Lower leg skin (tissue), 4 donors: ENCODE results near the gene TRIM44. TPM values are rescaled to one million over a fixed set of nuclear protein-coding genes. Genes with fewer than 3 reads are reported as not detected.

Experiments used
- DNase-seq, 2 donors: peaks; one replicate each; pipeline ENCODE4 v3.0.0-alpha.2; 2019; ENCODE audit warnings: low spot score in 2 of 2
- H3K4me3 ChIP-seq: fragments of 200-600 bp; sonication (generic); 2 replicates; pipeline ENCODE4 v1.5.1; 2017; ENCODE audit warnings: mild to moderate bottlenecking, low read depth; ENCODE audit not compliant: poor library complexity, severe bottlenecking
- CTCF ChIP-seq, 3 donors: fragments of 450-650 bp; IDR thresholded peaks; one replicate each; pipeline ENCODE4 v1.5.1; 2016; ENCODE audit warnings: antibody characterized with exemption in 3 of 3, mild to moderate bottlenecking in 3 of 3, moderate library complexity in 2 of 3
- POLR2A ChIP-seq, 2 donors: fragments of 450-650 bp; IDR thresholded peaks; one replicate each; pipeline ENCODE4 v1.6.1; 2016 to 2017; ENCODE audit warnings: antibody characterized with exemption in 2 of 2, mild to moderate bottlenecking in 1 of 2, moderate library complexity in 1 of 2
- WGBS, 2 donors: methylation state at CpG; one replicate each; pipeline ENCODE4 v1.1.5; 2018; 5-methylcytosine and 5-hydroxymethylcytosine counted together
- intact Hi-C: fragments of 100-400 bp; cut with DNase I; formaldehyde crosslinking; loops from one replicate; pipeline ENCODE4 v1.15.0; 2023; ENCODE audit warnings: low total_unique reads
- total RNA-seq, 4 donors: library from RNA; depleted of rRNA; stranded (reverse); fragments of >200 nt; gene quantifications; one replicate each; pipeline ENCODE4 v1.1.0, GENCODE V29; 2016

The TRIM44 gene
- total RNA-seq, 4 donors from 2014 or later = 9.6 to 29.3 (median 23.8) TPM

DNA sequence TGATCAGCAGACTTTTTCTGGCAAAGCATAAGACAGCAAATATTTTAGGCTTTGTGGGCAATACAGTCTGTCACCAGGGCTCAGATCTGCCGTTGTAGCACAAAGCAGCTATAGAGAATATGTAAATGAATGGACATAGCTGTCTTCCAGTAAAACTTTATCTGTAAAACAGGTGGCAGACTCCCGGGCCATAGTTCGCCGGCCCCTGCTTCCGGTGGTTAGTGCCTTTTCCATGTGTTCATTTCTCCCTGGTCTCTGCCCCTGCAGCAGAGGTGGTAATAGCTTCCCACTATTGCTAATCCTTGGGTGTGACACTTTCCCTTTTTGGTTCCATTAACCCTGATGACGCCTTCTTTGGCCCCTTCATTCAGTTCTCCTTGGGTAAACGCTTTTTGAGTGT lies 187.6 kb downstream of the TRIM44 start:
- no peak overlapping the region for H3K4me3 ChIP-seq
- intact Hi-C loops = no loop called here
- no peak for TF ChIP-seq CTCF (IDR thresholded peaks at IDR 0.05)
- no peak for TF ChIP-seq POLR2A (IDR thresholded peaks at IDR 0.05)
- DNase-seq = no peak
- WGBS, 2 donors = 89 to 90% methylated on average over 7 of the region's 7 CpGs

DNA sequence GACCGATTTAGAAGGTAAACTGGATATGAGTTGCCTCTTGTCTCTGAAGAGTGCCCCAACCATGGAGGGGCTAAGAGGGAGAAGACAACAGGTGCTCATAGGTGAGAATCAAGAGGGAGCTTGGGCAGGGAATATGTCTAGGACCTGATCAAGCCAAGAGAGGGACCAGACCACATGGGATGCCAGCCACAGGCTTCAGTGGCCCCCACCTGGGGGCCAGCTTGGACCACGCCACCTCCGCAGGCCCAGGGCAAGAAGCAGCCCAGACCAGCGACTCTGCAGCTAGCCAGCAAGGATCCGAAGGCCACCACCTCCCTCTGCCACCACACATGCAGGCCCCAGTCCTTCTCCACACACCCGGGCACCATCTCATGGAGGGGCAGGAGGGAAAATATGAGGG lies 188.8 kb downstream of the TRIM44 start:
- no peak for DNase-seq
- H3K4me3 ChIP-seq = no peak overlapping the region
- TF ChIP-seq CTCF (IDR thresholded peaks at IDR 0.05) (no peak), POLR2A (IDR thresholded peaks at IDR 0.05) (no peak)
- 93 to 94% methylated on average over 6 of the region's 6 CpGs for WGBS, 2 donors
- intact Hi-C loops = no loop called here

- no peak for TF ChIP-seq POLR2A (IDR thresholded peaks at IDR 0.05)
- no peak for TF ChIP-seq CTCF (IDR thresholded peaks at IDR 0.05)
- DNase-seq = no peak
- 67 to 70% methylated on average over 6 of the region's 6 CpGs for WGBS, 2 donors
- intact Hi-C loops = no loop called here
- no peak overlapping the region for H3K4me3 ChIP-seq
Measured at GRCh38 chr11:35852056-35852455, 189.5 kb downstream of the TRIM44 start.

- 80 to 87% methylated on average over 5 of the region's 5 CpGs for WGBS, 2 donors
- DNase-seq = no peak
- intact Hi-C loops = no loop called here
Measured at GRCh38 chr11:35853971-35854370, 191.4 kb downstream of the TRIM44 start.

DNA sequence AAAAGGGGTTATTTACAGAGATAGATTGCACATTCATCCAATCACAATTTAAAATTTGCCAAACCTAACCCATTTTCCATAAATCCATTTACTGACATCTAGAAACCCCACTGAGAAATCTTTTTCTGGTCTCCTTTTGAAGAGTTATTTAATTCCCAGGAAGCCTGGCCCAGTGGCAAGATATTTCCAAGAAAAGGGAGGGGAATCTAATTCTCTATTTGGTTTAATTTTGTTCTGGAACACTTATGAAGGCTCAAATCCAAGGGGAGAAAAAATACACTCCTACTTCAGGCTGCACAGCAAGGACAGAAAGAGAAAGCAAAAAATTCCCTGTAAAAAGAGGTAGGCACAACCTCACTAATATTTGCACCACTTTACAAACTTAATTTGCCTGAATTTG lies 193.1 kb downstream of the TRIM44 start:
- no peak overlapping the region for H3K4me3 ChIP-seq
- TF ChIP-seq POLR2A (IDR thresholded peaks at IDR 0.05) (no peak), CTCF (IDR thresholded peaks at IDR 0.05) (no peak)
- no peak for DNase-seq
- intact Hi-C loops = no loop called here

More at GRCh38 chr11:35853971-35854370, 191.4 kb downstream of the TRIM44 start:
- no peak overlapping the region for H3K4me3 ChIP-seq
- TF ChIP-seq CTCF (IDR thresholded peaks at IDR 0.05) (no peak), POLR2A (IDR thresholded peaks at IDR 0.05) (no peak)

DNA sequence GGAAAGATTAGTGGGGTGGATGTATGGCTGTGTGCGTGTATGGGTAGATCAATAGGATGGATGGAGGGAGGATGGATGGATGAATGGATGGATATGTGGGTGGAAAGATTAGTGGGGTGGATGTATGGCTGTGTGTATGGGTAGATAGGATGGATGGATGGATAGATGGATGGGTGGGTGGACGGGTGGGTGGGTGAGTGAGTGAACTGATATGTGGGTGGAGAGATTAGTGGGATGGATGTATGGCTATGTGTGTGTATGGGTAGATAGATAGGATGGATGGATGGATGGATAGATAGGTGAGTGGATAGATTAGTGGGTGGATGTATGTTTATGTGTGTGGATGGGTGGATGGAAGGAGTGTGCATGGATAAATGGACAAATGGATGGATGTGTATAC lies 193.7 kb downstream of the TRIM44 start:
- no peak overlapping the region for H3K4me3 ChIP-seq
- TF ChIP-seq POLR2A (IDR thresholded peaks at IDR 0.05) (no peak), CTCF (IDR thresholded peaks at IDR 0.05) (no peak)
- no peak for DNase-seq
- intact Hi-C loops = no loop called here
- WGBS, 2 donors = 90 to 95% methylated on average over 2 of the region's 2 CpGs
